ENCODE measurements around the gene PLAAT2.
"Not testable (repeated sequence)": the region's sequence is repeated elsewhere in the genome, so short reads cannot be mapped to it uniquely, and the experiment has no call there.

Gene PLAAT2

GRCh38 chr11:63547061-63547460 lies 16.1 kb downstream of the PLAAT2 start:
- DNase-seq, result no peak

DNA sequence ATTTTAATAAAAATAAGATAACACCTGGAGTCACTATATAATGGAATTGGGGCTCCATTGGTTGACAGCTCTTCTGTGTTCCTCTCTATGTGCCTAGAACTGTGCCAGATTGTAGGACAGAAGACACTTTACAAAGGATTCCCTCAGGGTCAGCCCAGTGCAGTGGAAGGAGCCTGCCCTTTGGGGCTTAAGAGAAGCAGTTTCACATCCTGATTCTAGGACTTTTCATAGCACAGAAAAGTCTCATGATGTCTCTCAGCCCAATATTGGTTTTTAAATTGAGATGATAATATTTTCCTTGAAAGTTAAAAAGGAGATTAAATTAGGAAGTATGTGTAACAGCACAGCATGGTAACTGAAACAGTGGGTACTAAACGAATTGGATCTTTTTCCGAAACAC lies 19.5 kb downstream of the PLAAT2 start:
- no peak for DNase-seq

GRCh38 chr11:63542506-63542905 lies 20.7 kb downstream of the PLAAT2 start:
- not testable (repeated sequence) for DNase-seq

- DNase-seq, result no peak
Observed at GRCh38 chr11:63537293-63538101, 25.7 kb downstream of the PLAAT2 start.

GRCh38 chr11:63536669-63537292 lies 26.4 kb downstream of the PLAAT2 start, which contains the start of gene PLAAT4:
PLAAT4 (plus strand) TSS chr11:63536808; CDS start chr11:63536869, 61 bp downstream.
- no peak for DNase-seq

GRCh38 chr11:63535734-63536133 lies 27.4 kb downstream of the PLAAT2 start:
- DNase-seq, result no peak

DNA sequence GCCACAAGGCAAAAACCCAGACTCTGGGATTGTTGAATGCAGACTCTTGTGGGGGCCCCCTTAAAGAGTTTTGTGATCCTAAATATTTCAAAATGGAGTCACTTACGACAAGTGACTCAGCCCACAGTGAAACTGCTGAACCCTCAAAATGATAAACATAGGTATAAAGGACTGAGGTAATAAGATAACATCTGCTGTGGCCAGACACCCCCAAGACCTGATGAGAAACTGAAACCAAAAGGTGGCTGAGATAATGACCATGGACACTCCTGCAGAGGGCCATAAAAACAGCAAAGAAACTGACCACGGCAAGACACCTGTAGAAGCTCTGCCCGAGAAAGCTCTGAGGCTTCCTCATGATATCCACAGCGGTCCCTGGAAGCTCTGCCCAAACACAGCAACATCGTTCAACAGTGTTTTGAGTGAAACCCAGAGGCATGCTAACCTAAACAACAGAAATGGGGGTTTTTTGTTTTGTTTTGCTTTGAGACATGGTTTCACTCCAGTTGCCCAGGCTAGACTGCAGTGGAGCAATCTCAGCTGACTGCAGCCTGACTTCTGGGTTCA lies 28.2 kb downstream of the PLAAT2 start:
- DNase-seq, result no peak

DNA sequence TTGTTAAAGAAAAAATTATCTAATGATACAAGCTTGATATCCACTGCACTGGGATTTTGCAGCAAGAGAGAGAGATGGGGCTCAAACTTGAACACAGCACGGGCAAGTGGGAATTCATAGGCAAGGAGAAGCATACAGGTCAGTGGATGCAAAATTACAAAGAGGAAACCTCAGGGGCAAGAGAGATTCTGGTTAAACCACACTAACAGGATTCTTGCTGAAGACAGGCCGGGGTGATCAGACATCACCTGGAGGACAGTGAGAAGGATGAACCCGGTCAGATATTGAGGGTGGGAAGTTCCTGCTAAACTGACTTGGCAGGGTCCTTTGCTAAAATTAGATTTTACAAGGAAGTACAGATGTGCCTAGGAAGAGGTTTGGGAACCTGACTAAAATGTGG lies 29.1 kb downstream of the PLAAT2 start:
- DNase-seq, result no peak

DNA sequence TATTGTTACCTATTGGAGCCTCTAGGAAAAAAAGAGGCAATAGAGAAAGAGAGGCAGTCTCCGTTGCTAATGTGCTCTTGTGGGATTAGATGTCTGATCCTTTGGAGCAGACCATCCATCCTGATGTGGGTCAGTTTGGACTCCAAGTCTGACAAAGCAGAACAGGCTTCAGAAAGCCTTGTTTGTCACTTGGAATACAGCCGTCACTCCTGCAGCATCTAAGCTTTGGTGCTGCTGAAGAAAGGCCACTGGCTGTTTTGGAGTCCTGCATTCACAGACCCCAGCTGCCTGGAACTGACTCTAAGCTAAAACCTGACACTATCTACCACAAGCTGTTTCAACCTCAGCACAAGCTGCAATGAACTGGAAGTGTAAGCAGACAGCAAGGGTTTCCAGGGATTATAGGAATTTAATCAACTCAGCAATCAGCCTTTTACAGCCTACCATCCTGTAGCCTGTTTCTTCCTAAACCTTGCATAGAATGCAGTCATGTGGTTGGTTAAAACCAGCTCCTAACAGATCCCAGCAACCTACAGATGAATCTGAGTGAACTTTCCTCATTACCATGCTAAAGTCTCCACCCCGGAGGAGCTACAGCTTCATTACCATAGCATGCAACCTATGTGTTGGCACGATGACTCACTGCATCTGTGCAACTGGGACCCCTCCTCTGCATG lies 30.2 kb downstream of the PLAAT2 start:
- DNase-seq, result no peak

DNA sequence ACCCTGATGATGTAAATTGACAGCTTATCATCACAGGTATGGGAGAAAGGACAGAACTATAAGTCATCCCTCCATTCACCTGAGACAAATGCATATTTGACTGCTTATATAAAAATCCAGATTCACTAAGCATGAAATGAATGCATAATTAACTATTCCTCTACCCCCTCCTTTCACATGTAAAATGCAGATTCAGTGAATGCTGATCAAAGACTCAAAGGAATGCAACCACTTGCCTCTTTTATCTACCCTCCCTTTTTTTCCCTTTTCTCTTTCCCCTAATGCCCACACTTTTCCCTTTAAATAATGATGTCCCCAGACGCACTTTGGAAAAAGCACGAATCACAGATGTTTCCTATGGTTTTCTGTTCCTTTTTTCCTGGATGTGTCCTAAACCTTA lies 31.1 kb downstream of the PLAAT2 start:
- no peak for DNase-seq

- not testable (repeated sequence) for DNase-seq
Observed at GRCh38 chr11:63531074-63531792, 31.9 kb downstream of the PLAAT2 start.

DNA sequence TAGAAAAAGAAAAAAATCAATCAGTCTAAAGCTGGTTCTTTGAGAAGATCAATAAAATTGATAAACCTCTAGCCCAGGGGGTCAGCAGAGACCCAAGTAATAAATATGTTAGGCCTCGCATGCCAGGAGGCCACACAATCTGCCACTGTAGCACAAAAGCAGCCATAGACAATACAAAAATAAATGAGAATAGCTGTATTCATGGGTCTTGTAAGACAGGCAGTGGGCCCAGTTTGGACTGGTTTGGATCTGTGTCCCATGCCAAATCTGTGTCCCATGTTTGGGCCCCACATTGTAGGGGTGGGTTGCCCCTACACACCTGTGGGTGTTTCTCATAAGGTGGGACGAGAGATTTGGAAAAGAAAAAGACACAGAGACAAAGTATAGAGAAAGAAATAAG lies 33.2 kb downstream of the PLAAT2 start:
- DNase-seq, result no peak

GRCh38 chr11:63529373-63529772 lies 33.8 kb downstream of the PLAAT2 start:
- DNase-seq, result not testable (repeated sequence)

DNA sequence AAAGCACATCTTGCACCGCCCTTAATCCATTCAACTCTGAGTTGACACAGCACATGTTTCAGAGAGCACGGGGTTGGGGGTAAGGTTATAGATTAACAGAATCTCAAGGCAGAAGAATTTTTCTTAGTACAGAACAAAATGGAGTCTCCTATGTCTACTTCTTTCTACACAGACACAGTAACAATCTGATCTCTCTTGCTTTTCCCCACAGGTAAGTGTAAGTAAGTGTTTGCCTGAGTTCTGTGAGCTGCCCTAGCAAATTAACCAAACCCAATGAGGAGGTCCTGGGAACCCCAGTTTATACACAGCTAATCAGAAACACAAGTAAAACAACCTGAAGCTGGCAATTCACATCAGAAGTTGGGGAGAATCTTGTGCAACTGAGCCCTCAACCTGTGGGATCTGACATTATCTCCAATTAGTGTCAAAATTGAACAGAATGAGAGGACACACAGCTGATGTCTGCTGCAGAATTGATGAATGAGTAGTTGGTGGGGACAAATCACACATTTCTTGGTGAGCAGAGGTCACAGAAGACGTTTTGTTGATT lies 34.4 kb downstream of the PLAAT2 start:
- not testable (repeated sequence) for DNase-seq

- not testable (repeated sequence) for DNase-seq
Observed at GRCh38 chr11:63528156-63528555, 35.0 kb downstream of the PLAAT2 start.

DNA sequence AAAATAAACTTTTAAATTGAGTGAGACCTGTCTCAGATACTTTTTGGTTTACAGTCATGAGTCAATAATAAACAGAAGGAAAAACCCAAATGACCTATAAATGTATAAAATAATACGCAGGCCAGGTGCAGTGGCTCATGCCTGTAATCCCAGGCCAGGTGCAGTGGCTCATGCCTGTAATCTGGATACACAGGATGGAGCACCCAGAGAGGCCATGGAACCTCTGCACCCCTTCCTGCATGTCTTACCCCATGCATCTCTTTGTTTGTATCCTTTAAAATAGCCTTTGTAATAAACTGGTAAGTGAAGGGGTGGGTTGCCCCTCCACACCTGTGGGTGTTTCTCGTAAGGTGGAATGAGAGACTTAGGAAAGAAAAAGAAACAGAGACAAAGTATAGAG lies 35.5 kb downstream of the PLAAT2 start:
- no peak for DNase-seq

DNA sequence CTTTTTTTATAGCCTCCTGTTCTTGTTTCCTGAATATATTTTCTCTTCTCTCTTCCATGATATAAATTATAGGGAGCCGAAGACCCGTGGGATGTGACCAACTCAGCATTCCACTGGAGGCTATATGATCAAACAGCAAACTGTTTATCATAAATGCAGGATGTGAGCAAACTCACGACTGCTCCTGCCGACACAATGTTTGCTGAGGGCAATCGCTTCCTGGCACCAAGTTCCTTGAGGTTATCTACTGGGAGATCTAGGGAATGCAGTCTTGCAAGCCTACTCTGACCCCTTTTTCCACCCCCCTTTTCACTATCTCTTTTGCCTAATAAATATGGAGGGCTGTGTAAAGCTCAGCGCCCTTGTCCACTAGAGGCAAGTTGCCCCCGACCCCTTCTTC lies 40.0 kb downstream of the PLAAT2 start:
- DNase-seq, result no peak

DNA sequence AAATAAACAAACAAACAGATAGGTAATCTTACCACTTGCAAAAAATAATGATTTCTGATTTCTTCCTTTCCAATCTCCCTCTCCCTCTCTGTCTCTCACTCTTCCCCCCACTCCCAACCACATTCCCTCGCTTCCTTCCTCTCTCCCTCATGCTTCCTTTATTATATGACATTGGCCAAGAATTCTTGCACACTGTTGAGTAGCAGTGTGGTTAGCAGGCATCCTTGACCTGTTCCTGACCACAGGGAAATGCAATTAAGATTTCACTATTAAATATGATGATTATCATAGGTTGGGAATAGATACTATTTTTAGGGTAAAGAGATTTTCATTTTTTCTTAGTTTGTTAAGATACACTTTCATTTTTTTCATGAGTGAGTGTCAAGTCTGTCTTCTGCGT lies 41.3 kb downstream of the PLAAT2 start:
- DNase-seq, result no peak

- DNase-seq, result no peak
Observed at GRCh38 chr11:63520606-63521170, 42.5 kb downstream of the PLAAT2 start.

GRCh38 chr11:63518548-63518947 lies 44.6 kb downstream of the PLAAT2 start:
- DNase-seq, result no peak

DNA sequence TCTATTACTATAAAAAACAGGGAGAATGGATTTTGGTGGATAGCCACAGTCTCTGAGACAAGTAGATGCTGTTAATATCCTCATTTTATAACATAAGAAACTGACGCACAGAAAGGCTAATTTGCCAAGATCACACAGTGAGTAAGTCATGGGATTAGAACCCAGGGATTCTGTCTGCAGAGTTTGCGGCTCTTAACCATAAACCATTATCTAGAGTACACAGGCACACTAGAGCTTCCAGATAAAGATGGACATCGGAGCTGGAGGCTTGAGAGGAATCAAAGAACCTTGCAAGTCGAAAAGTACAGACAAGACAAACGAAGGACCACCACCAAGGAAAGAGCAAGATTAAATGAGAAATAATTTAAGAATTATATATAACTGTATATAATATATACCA lies 46.0 kb downstream of the PLAAT2 start:
- no peak for DNase-seq

DNA sequence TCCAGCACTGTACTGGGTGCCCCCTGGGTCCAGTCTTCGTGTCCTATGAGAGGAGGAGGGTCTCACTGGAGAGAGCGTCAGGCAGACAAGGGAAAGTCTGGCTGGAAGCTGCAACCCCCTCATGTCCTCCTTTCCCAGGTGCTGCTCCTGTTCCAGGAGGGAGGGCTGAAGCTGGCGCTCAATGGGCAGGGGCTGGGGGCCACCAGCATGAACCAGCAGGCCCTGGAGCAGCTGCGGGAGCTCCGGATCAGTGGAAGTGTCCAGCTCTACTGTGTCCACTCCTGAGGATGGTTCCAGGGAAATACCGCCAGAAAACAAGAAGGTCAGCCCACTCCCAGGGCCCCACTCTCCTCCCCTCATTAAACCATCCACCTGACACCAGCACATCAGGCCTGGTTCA lies 47.1 kb downstream of the PLAAT2 start:
- DNase-seq, result no peak

Measured in NCI-H1436 treated with DMSO at 0.1 percent for 48 hours (cell line).